ENCODE measurements around the gene HAL.

Gene HAL

DNA sequence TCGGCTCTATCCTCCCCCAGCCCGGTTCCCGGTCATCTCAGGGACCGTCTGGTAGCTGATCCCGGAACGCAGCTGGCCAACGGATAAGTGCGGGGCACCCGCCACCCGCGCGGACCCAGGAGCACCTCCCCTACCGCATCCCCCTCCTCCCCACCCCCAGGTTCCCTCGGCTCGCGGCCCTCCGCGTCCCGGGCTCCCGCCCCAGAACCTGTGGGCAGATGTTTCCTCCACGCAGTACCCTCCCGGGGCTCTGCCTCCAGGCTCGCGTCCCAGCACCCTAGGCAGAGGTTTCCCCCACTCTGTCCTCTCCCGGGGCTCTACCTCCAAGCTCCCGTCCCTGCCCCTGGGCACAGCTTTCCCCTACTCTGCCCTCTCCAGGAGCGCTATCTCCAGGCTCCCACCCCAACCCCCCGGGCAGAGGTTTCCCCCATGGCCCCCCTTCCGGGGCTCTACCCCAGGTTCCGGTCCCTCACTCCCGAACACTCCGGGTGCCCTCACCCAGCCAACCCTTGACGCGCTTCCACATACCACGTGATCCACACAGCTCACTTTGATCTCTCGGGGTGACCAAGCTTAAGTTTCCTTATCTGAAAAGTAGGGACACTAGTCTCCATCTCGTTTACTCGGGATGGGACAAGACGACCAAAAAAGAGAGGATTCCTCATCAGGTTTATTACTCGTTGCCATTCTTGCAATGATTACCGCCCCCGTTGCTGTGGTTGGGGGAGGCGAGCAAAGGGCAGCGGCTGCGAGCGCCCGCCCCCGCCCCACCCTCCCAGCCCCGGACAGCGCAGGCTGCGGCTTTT is 53.4 kb downstream of the HAL start, which contains the start of gene CCDC38 (continued):
- TF ChIP-seq, protein P1, sequence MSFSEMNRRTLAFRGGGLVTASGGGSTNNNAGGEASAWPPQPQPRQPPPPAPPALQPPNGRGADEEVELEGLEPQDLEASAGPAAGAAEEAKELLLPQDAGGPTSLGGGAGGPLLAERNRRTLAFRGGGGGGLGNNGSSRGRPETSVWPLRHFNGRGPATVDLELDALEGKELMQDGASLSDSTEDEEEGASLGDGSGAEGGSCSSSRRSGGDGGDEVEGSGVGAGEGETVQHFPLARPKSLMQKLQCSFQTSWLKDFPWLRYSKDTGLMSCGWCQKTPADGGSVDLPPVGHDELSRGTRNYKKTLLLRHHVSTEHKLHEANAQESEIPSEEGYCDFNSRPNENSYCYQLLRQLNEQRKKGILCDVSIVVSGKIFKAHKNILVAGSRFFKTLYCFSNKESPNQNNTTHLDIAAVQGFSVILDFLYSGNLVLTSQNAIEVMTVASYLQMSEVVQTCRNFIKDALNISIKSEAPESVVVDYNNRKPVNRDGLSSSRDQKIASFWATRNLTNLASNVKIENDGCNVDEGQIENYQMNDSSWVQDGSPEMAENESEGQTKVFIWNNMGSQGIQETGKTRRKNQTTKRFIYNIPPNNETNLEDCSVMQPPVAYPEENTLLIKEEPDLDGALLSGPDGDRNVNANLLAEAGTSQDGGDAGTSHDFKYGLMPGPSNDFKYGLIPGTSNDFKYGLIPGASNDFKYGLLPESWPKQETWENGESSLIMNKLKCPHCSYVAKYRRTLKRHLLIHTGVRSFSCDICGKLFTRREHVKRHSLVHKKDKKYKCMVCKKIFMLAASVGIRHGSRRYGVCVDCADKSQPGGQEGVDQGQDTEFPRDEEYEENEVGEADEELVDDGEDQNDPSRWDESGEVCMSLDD (tag by site-specific recombination; IDR thresholded peaks at IDR 0.05): peak; percentile 92
- TF ChIP-seq ZNF146 (tag by site-specific recombination; IDR thresholded peaks at IDR 0.05): no peak
- no peak for TF ChIP-seq ZNF302 (tag by site-specific recombination; IDR thresholded peaks at IDR 0.05; ENCODE audit: low read depth)
- TF ChIP-seq, protein P2, sequence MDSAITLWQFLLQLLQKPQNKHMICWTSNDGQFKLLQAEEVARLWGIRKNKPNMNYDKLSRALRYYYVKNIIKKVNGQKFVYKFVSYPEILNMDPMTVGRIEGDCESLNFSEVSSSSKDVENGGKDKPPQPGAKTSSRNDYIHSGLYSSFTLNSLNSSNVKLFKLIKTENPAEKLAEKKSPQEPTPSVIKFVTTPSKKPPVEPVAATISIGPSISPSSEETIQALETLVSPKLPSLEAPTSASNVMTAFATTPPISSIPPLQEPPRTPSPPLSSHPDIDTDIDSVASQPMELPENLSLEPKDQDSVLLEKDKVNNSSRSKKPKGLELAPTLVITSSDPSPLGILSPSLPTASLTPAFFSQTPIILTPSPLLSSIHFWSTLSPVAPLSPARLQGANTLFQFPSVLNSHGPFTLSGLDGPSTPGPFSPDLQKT (IDR thresholded peaks at IDR 0.05; ENCODE audit: borderline replicate concordance, low read depth, low read length): no peak
- no peak for TF ChIP-seq ZNF660 (tag by site-specific recombination; IDR thresholded peaks at IDR 0.05)
- TF ChIP-seq ZNF138 (tag by site-specific recombination; IDR thresholded peaks at IDR 0.05; ENCODE audit: borderline replicate concordance): no peak
- TF ChIP-seq, protein P3, sequence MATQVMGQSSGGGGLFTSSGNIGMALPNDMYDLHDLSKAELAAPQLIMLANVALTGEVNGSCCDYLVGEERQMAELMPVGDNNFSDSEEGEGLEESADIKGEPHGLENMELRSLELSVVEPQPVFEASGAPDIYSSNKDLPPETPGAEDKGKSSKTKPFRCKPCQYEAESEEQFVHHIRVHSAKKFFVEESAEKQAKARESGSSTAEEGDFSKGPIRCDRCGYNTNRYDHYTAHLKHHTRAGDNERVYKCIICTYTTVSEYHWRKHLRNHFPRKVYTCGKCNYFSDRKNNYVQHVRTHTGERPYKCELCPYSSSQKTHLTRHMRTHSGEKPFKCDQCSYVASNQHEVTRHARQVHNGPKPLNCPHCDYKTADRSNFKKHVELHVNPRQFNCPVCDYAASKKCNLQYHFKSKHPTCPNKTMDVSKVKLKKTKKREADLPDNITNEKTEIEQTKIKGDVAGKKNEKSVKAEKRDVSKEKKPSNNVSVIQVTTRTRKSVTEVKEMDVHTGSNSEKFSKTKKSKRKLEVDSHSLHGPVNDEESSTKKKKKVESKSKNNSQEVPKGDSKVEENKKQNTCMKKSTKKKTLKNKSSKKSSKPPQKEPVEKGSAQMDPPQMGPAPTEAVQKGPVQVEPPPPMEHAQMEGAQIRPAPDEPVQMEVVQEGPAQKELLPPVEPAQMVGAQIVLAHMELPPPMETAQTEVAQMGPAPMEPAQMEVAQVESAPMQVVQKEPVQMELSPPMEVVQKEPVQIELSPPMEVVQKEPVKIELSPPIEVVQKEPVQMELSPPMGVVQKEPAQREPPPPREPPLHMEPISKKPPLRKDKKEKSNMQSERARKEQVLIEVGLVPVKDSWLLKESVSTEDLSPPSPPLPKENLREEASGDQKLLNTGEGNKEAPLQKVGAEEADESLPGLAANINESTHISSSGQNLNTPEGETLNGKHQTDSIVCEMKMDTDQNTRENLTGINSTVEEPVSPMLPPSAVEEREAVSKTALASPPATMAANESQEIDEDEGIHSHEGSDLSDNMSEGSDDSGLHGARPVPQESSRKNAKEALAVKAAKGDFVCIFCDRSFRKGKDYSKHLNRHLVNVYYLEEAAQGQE (tag by site-specific recombination; IDR thresholded peaks at IDR 0.05): 0 out of 2 replicates have a peak, but pooled peaks have one; percentile 10
- TF ChIP-seq ZNF174 (tag by site-specific recombination; IDR thresholded peaks at IDR 0.05): no peak
- TF ChIP-seq, protein P4, sequence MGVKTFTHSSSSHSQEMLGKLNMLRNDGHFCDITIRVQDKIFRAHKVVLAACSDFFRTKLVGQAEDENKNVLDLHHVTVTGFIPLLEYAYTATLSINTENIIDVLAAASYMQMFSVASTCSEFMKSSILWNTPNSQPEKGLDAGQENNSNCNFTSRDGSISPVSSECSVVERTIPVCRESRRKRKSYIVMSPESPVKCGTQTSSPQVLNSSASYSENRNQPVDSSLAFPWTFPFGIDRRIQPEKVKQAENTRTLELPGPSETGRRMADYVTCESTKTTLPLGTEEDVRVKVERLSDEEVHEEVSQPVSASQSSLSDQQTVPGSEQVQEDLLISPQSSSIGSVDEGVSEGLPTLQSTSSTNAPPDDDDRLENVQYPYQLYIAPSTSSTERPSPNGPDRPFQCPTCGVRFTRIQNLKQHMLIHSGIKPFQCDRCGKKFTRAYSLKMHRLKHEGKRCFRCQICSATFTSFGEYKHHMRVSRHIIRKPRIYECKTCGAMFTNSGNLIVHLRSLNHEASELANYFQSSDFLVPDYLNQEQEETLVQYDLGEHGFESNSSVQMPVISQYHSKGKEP (tag by site-specific recombination; IDR thresholded peaks at IDR 0.05): no peak
- TF ChIP-seq ZBTB48 (tag by site-specific recombination; IDR thresholded peaks at IDR 0.05): peak; percentile 97
- TF ChIP-seq ZNF792 (tag by site-specific recombination; IDR thresholded peaks at IDR 0.05): no peak
- TF ChIP-seq ZNF24 (tag by site-specific recombination; IDR thresholded peaks at IDR 0.05): no peak
- no peak for TF ChIP-seq ZNF548 (tag by site-specific recombination; IDR thresholded peaks at IDR 0.05)
- TF ChIP-seq ZNF521 (tag by site-specific recombination; IDR thresholded peaks at IDR 0.05): no peak
- TF ChIP-seq, protein P5, sequence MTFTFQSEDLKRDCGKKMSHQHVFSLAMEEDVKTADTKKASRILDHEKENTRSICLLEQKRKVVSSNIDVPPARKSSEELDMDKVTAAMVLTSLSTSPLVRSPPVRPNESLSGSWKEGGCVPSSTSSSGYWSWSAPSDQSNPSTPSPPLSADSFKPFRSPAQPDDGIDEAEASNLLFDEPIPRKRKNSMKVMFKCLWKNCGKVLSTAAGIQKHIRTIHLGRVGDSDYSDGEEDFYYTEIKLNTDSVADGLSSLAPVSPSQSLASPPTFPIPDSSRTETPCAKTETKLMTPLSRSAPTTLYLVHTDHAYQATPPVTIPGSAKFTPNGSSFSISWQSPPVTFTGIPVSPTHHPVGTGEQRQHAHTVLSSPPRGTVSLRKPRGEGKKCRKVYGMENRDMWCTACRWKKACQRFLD (tag by site-specific recombination; IDR thresholded peaks at IDR 0.05): no peak
- no peak for TF ChIP-seq ZNF274 (IDR thresholded peaks at IDR 0.05; ENCODE audit: low read length)
- TF ChIP-seq ZNF274 (tag by site-specific recombination; IDR thresholded peaks at IDR 0.05; ENCODE audit: borderline replicate concordance): no peak
- TF ChIP-seq, protein P6, sequence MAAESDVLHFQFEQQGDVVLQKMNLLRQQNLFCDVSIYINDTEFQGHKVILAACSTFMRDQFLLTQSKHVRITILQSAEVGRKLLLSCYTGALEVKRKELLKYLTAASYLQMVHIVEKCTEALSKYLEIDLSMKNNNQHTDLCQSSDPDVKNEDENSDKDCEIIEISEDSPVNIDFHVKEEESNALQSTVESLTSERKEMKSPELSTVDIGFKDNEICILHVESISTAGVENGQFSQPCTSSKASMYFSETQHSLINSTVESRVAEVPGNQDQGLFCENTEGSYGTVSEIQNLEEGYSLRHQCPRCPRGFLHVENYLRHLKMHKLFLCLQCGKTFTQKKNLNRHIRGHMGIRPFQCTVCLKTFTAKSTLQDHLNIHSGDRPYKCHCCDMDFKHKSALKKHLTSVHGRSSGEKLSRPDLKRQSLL (tag by site-specific recombination; IDR thresholded peaks at IDR 0.05): peak; percentile 48; the same call in 1 of the 2 replicates
- no peak for TF ChIP-seq ZSCAN23 (tag by site-specific recombination; IDR thresholded peaks at IDR 0.05)
- TF ChIP-seq ZNF549 (tag by site-specific recombination; IDR thresholded peaks at IDR 0.05): no peak
- TF ChIP-seq, protein P7, sequence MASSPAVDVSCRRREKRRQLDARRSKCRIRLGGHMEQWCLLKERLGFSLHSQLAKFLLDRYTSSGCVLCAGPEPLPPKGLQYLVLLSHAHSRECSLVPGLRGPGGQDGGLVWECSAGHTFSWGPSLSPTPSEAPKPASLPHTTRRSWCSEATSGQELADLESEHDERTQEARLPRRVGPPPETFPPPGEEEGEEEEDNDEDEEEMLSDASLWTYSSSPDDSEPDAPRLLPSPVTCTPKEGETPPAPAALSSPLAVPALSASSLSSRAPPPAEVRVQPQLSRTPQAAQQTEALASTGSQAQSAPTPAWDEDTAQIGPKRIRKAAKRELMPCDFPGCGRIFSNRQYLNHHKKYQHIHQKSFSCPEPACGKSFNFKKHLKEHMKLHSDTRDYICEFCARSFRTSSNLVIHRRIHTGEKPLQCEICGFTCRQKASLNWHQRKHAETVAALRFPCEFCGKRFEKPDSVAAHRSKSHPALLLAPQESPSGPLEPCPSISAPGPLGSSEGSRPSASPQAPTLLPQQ (tag by site-specific recombination; IDR thresholded peaks at IDR 0.05): peak; percentile 51; the same call in 1 of the 2 replicates
- TF ChIP-seq ZNF473 (tag by site-specific recombination; IDR thresholded peaks at IDR 0.05): no peak
